ENCODE results near the gene VAV3.

GRCh38 chr1:107840725-107841124 is 124.3 kb downstream of the VAV3 start:
- TF ChIP-seq CTCF (IDR thresholded peaks at IDR 0.05) (no peak), POLR2A (IDR thresholded peaks at IDR 0.05) (no peak)
